Activated CD8-positive, alpha-beta T cell treated with anti-CD3 and anti-CD28 coated beads for 36 hours (primary cell): ENCODE measurements around the gene COL15A1. TPM values are rescaled to one million over a fixed set of nuclear protein-coding genes. Genes with fewer than 3 reads are reported as not detected.

ENCODE experiments used
- ATAC-seq: fragments of 200-7000 bp; cut with Tn5 transposase; one replicate; pipeline ENCODE4 v1.10.0; 2021; ENCODE audit warnings: mild to moderate bottlenecking, moderate library complexity
- CTCF ChIA-PET: fragments of 350-600 bp; sonication (Branson Sonifier 250); formaldehyde crosslinking; loops from one replicate; lab custom pipeline; 2021; ENCODE audit warnings: antibody characterized with exemption; lab: Charles Lee
- POLR2A ChIA-PET: fragments of 350-600 bp; sonication (Branson Sonifier 250); formaldehyde crosslinking; loops from one replicate; lab custom pipeline; 2021; ENCODE audit warnings: antibody characterized with exemption; lab: Charles Lee
- DNase-seq: peaks from one replicate; pipeline ENCODE4 v3.0.0-alpha.2; 2020
- H3K27ac Mint-ChIP-seq: one replicate; pipeline ENCODE4 v1.8.0; 2021; ENCODE audit warnings: mild to moderate bottlenecking, mixed read lengths
- H3K27me3 Mint-ChIP-seq: one replicate; pipeline ENCODE4 v1.8.0; 2021; ENCODE audit warnings: mixed read lengths
- H3K36me3 Mint-ChIP-seq: one replicate; pipeline ENCODE4 v1.8.0; 2021; ENCODE audit warnings: low read depth, mixed read lengths
- H3K4me1 Mint-ChIP-seq: one replicate; pipeline ENCODE4 v1.8.0; 2021; ENCODE audit warnings: low read depth, mixed read lengths
- H3K4me3 Mint-ChIP-seq: one replicate; pipeline ENCODE4 v1.8.0; 2021; ENCODE audit warnings: mild to moderate bottlenecking, moderate library complexity, mixed read lengths
- H3K9me3 Mint-ChIP-seq: one replicate; pipeline ENCODE4 v1.8.0; 2021; ENCODE audit warnings: mixed read lengths
- intact Hi-C: fragments of 100-400 bp; cut with micrococcal nuclease; formaldehyde crosslinking; loops from one replicate; pipeline ENCODE4 v1.10.0; 2022
- total RNA-seq, 2 experiments: library from RNA; stranded (reverse); gene quantifications; one replicate each; pipeline ENCODE4 v1.2.3, GENCODE V29; 2021
- TF ChIP-seq, protein P1 (sequence below): fragments of 200-600 bp; IDR thresholded peaks from one replicate; pipeline ENCODE4 v1.8.0; 2022; ENCODE audit warnings: antibody characterized with exemption, mild to moderate bottlenecking

Gene COL15A1
- total RNA-seq, 2 experiments from 2014 or later, result 0.07 TPM; not detected in 1

DNA sequence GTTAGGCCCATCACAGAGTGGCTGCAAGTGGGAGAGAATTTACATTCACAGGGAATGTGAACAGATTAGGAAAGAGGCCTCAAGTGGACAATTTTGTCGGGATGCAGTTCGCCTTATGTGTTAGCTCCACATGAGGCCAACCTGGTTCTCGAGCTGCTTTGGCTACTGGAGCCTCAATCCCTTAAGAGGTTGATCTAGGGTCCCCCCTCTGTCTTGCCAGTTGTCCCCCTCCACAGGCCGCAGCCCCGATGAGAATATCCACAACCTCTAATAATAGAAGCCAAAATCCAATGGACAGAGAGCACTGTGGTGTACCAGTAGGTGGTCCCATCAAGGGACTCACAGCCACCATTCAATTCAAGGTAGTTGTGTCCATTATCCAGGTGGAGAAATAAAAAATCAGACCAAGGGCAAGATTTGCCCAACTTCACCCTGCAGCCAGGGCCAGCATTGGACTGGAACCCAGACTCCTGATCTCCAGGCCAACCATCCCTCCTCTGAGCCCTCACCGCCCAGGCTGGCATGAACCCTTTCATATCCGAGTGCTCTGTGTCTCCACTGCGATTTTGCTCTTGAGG lies 1.7 kb upstream of the COL15A1 start:
- intact Hi-C loops, result no loop called here
- POLR2A ChIA-PET, result interaction anchor here (0.5 kb wide), 1 partner anchor 927 kb away, joined by 3 read pairs; no protein-coding TSS in a partner anchor
- H3K4me3 Mint-ChIP-seq, result no peak overlapping the region
- peaks cover 55% of the 10 kb centered on the region for H3K27me3 Mint-ChIP-seq
- TF ChIP-seq, protein P1, sequence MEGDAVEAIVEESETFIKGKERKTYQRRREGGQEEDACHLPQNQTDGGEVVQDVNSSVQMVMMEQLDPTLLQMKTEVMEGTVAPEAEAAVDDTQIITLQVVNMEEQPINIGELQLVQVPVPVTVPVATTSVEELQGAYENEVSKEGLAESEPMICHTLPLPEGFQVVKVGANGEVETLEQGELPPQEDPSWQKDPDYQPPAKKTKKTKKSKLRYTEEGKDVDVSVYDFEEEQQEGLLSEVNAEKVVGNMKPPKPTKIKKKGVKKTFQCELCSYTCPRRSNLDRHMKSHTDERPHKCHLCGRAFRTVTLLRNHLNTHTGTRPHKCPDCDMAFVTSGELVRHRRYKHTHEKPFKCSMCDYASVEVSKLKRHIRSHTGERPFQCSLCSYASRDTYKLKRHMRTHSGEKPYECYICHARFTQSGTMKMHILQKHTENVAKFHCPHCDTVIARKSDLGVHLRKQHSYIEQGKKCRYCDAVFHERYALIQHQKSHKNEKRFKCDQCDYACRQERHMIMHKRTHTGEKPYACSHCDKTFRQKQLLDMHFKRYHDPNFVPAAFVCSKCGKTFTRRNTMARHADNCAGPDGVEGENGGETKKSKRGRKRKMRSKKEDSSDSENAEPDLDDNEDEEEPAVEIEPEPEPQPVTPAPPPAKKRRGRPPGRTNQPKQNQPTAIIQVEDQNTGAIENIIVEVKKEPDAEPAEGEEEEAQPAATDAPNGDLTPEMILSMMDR, result no peak
- ATAC-seq (no peak), DNase-seq (no peak)
- no peaks in the 10 kb centered on the region for H3K9me3 Mint-ChIP-seq
- H3K36me3 Mint-ChIP-seq, result no peaks in the 10 kb centered on the region
- no peak overlapping the region for H3K27ac Mint-ChIP-seq
- H3K4me1 Mint-ChIP-seq, result peaks cover 11% of the 10 kb centered on the region
- CTCF ChIA-PET, result no interaction called here

DNA sequence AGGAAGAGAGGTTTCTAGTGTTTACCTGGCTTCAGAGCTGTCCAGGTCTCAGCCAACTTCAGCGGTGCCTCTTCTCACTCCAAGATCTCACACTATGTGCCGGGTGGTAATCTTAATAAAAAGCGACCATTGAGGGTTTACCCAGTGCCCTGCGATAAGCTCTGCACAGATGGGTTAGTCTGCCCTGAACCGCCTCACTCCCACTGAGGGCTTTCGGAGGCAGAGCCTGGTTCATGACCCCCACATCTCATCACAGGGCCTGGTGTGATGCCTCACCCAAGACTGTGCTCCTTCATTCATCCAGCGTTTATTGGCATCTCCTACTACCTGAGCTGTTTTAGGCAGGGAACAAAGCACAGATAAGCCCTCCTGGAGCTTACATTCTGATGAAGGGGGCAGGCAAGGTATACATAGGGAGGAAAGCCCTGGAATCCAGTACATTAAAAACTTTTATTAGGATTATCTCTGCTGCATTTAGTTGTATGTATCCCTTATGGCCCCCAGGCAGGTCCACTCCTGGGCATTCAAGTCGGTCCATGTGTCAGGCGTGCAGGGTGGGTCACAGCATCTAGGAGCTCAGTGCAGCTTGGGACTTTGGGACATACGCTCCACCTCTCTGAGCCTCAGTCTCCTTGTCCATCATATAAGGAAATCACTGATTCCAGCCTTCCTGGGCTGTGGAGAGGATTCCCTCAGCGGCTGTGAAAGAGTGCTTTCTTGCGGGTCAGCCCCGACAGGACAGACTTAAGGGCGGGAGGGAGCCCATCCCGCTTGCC lies 613 bp upstream of the COL15A1 start:
- DNase-seq (no peak), ATAC-seq (no peak)
- Mint-ChIP-seq H3K4me3 (no peak overlapping the region), H3K9me3 (no peaks in the 10 kb centered on the region), H3K4me1 (peaks cover 11% of the 10 kb centered on the region), H3K36me3 (no peaks in the 10 kb centered on the region), H3K27me3 (peaks cover 52% of the 10 kb centered on the region), H3K27ac (no peak overlapping the region)
- CTCF ChIA-PET, result interaction anchor here (1.6 kb wide), 1 partner anchor 32 kb away, joined by 4 read pairs; no protein-coding TSS in a partner anchor
- POLR2A ChIA-PET, result no interaction called here
- intact Hi-C loops, result no loop called here
- TF ChIP-seq, protein P1, result no peak

DNA sequence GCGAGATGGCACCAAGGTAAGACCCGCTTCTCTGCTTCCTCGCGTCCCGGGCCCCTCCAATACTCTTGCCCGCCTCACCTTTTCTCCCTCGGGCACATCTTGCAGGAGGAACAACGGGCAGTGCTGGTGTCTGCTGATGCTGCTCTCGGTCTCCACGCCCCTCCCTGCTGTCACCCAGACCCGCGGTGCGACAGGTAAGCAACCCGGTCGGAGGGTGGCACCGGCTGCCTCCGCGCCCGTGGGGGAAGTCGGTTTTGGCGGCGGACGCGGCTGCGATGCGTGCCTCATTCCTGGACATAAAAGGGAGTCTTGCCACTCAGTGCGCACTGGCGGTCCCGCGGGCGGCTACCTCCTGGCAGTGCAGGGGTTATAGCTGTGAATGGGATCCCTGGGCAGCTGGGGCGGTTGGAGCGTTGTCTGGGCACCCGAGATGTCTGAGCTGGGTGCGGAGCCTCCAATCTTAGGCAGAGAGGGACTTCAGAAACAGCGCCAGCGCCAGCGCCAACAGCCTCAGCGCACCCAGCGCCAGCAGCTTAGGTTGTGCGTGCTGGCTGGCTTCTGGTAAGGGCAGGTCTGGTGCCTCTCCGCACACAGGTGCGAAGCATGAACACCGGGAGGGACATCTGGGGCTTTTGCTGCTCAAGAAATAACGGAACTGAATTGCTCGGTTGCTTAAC lies 488 bp downstream of the COL15A1 start:
- Mint-ChIP-seq H3K36me3 (no peaks in the 10 kb centered on the region), H3K4me3 (peak overlapping the region; percentile 32), H3K9me3 (no peaks in the 10 kb centered on the region), H3K27ac (no peak overlapping the region), H3K4me1 (peaks cover 11% of the 10 kb centered on the region), H3K27me3 (peaks cover 47% of the 10 kb centered on the region)
- no peak for DNase-seq
- TF ChIP-seq, protein P1, result no peak
- intact Hi-C loops, result no loop called here
- ATAC-seq, result no peak
- POLR2A ChIA-PET, result no interaction called here
- CTCF ChIA-PET, result interaction anchor here (1.6 to 1.8 kb wide), 2 partner anchors 31 to 96 kb away, joined by 4 to 5 read pairs; no protein-coding TSS in a partner anchor

DNA sequence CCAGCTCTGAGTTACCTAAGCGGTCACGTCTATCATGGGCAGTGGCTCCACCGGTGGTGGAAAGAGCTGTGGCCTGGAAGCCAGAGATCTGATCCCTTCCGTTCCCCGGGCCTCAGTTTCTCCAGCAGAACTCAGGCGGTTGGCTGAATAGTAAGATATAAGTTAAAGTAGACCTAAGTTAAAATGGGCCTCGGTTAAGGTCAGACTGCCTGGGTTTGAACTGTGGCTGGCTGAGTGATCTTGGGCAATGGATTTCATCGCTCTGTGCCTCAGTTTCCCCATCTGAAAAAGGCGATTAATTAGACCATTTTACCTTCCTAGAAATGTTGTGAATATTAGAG lies 997 bp downstream of the COL15A1 start:
- ChIA-PET POLR2A (no interaction called here), CTCF (interaction anchor here (1.8 kb wide), 1 partner anchor 97 kb away, joined by 5 read pairs; no protein-coding TSS in a partner anchor)
- peaks cover 11% of the 10 kb centered on the region for H3K4me1 Mint-ChIP-seq
- no peaks in the 10 kb centered on the region for H3K36me3 Mint-ChIP-seq
- H3K4me3 Mint-ChIP-seq, result no peak overlapping the region
- TF ChIP-seq, protein P1, result no peak
- H3K27ac Mint-ChIP-seq, result no peak overlapping the region
- H3K9me3 Mint-ChIP-seq, result no peaks in the 10 kb centered on the region
- ATAC-seq (no peak), DNase-seq (no peak)
- intact Hi-C loops, result no loop called here
- peaks cover 47% of the 10 kb centered on the region for H3K27me3 Mint-ChIP-seq
